Neural progenitor cell (in vitro differentiated cells): ENCODE measurements around the gene PCCA.

Experiments
- CTCF ChIP-seq: fragments of 200-600 bp; sonication (generic); IDR thresholded peaks from 2 replicates; pipeline ENCODE4 v1.5.1; 2017; ENCODE audit warnings: antibody characterized with exemption, mild to moderate bottlenecking
- EZH2 ChIP-seq: fragments of 200-600 bp; sonication (generic); IDR thresholded peaks from 2 replicates; pipeline ENCODE4 v1.6.1; 2017; ENCODE audit warnings: antibody characterized with exemption, mild to moderate bottlenecking, moderate library complexity

GRCh38 chr13:100176801-100177400, 88.0 kb downstream of the PCCA start:
- TF ChIP-seq CTCF: no peak
- no peak for TF ChIP-seq EZH2
